GM19240 (cell line): ENCODE measurements around the gene KIAA1328.

Experiments
- DNase-seq: peaks from one replicate; pipeline ENCODE4 v3.0.0; 2011; ENCODE audit warnings: low spot score; ENCODE audit not compliant: insufficient read length

The KIAA1328 gene

GRCh38 chr18:37210781-37211180, 381.9 kb downstream of the KIAA1328 start:
- DNase-seq, result no peak

- DNase-seq, result no peak
These were observed 389.2 kb downstream of the KIAA1328 start for GRCh38 chr18:37218022-37218590.

- DNase-seq, result no peak
These were observed 390.3 kb downstream of the KIAA1328 start for GRCh38 chr18:37219257-37219656.

GRCh38 chr18:37222354-37222998, 393.5 kb downstream of the KIAA1328 start:
- no peak for DNase-seq

GRCh38 chr18:37222999-37223378, 394.1 kb downstream of the KIAA1328 start:
- DNase-seq, result no peak

- DNase-seq, result no peak
These were observed 396.4 kb downstream of the KIAA1328 start for GRCh38 chr18:37225279-37225678.

GRCh38 chr18:37230768-37231167, 401.8 kb downstream of the KIAA1328 start:
- no peak for DNase-seq

- no peak for DNase-seq
These were observed 402.3 kb downstream of the KIAA1328 start for GRCh38 chr18:37231251-37231650.

- DNase-seq, result no peak
These were observed 406.7 kb downstream of the KIAA1328 start for GRCh38 chr18:37235583-37235982.

- DNase-seq, result no peak
These were observed 409.6 kb downstream of the KIAA1328 start for GRCh38 chr18:37238282-37239108.

- DNase-seq, result no peak
These were observed 413.2 kb downstream of the KIAA1328 start for GRCh38 chr18:37242091-37242490.

- DNase-seq, result no peak
These were observed 414.1 kb downstream of the KIAA1328 start for GRCh38 chr18:37242826-37243560.

GRCh38 chr18:37243741-37244140, 414.8 kb downstream of the KIAA1328 start:
- DNase-seq, result no peak

GRCh38 chr18:37244618-37245017, 415.7 kb downstream of the KIAA1328 start:
- DNase-seq, result no peak

- no peak for DNase-seq
These were observed 417.9 kb downstream of the KIAA1328 start for GRCh38 chr18:37246779-37247340.

GRCh38 chr18:37247497-37248161, 418.7 kb downstream of the KIAA1328 start:
- no peak for DNase-seq

- DNase-seq, result no peak
These were observed 419.4 kb downstream of the KIAA1328 start for GRCh38 chr18:37248281-37248680.

GRCh38 chr18:37249171-37249886, 420.4 kb downstream of the KIAA1328 start:
- DNase-seq, result no peak

GRCh38 chr18:37249895-37250618, 421.1 kb downstream of the KIAA1328 start:
- DNase-seq, result no peak

- DNase-seq, result no peak
These were observed 422.8 kb downstream of the KIAA1328 start for GRCh38 chr18:37251679-37252078.
